Nephron (organoid): Measurements from ENCODE around the gene SIK1.
A peak's percentile ranks its signal among the peaks of the same experiment; 100 is the strongest.
"Not testable (repeated sequence)": the region's sequence is repeated elsewhere in the genome, so short reads cannot be mapped to it uniquely, and the experiment has no call there.

ENCODE experiments used
- H3K27ac Mint-ChIP-seq, 3 experiments: 2 replicates each; pipeline ENCODE4 v1.8.0; 2020; ENCODE audit warnings: mixed read lengths in 3 of 3, mild to moderate bottlenecking in 2 of 3, moderate library complexity in 1 of 3
- H3K27me3 Mint-ChIP-seq: 2 replicates; pipeline ENCODE4 v1.8.0; 2021; ENCODE audit warnings: low read depth, mild to moderate bottlenecking, moderate library complexity, mixed read lengths
- H3K36me3 Mint-ChIP-seq: 2 replicates; pipeline ENCODE4 v1.8.0; 2020; ENCODE audit warnings: low read depth, mixed read lengths
- H3K4me1 Mint-ChIP-seq: 2 replicates; pipeline ENCODE4 v1.8.0; 2020; ENCODE audit warnings: mixed read lengths
- H3K4me3 Mint-ChIP-seq, 3 experiments: 2 replicates each; pipeline ENCODE4 v1.8.0; 2020; ENCODE audit warnings: mild to moderate bottlenecking in 3 of 3, mixed read lengths in 3 of 3, moderate library complexity in 2 of 3
- H3K9me3 Mint-ChIP-seq: 2 replicates; pipeline ENCODE4 v1.8.0; 2020; ENCODE audit warnings: mixed read lengths
- TF ChIP-seq, protein P1 (sequence below), 3 experiments: fragments of 200-600 bp; sonication (generic); IDR thresholded peaks; one replicate each; pipeline ENCODE4 v1.5.0; 2021; ENCODE audit warnings: antibody characterized with exemption in 3 of 3; ENCODE audit not compliant: unreplicated experiment in 3 of 3

SIK1 gene

DNA sequence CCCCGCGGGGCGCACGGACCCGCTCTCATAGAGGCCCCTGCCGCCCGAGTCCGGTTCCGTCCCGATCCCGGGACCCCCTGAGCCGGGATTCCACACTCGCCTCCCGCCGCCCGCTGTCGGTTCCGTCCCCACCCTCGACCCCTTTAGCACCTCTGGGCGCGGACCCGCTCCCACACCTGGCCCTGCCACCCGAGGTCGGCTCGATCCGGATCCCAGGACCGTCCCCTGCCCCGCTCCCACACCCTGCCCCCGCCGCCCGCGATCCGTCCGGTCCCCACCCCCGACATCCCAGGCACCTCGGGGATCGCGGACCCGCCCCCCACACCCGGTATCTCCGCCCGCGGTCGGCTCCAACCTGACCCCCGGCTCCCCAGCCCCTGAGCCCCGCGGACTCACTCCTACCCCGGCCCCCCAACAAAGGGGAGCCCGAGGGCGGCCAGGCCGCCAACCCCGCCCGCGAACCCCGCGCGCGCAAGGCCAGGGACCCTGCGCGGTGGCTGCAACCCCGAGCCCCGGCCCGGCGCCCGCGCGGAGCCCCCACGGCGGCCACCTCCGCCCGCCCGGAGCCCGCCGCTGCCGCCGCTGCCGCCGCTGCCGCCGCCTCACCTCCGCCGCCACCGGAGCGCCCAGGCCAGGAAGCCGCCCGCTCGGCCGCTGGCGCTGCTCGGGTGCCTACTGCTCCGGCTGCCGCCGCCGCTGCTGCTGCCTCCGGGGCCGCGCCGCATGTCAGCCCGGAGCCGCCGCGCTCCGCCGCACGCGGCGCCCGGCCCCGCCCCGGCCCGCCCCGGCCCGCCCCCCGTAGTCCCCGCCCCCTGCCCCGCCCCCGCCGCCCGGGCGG is at the start of gene SIK1:
Gene SIK1, minus strand, starts transcription at position 728 of the 838 bp plus-strand sequence. CDS start 953 bp downstream, outside the sequence.
- not testable (repeated sequence) for H3K9me3 Mint-ChIP-seq, H3K27ac Mint-ChIP-seq, H3K27me3 Mint-ChIP-seq, H3K36me3 Mint-ChIP-seq, H3K4me1 Mint-ChIP-seq, H3K4me3 Mint-ChIP-seq

DNA sequence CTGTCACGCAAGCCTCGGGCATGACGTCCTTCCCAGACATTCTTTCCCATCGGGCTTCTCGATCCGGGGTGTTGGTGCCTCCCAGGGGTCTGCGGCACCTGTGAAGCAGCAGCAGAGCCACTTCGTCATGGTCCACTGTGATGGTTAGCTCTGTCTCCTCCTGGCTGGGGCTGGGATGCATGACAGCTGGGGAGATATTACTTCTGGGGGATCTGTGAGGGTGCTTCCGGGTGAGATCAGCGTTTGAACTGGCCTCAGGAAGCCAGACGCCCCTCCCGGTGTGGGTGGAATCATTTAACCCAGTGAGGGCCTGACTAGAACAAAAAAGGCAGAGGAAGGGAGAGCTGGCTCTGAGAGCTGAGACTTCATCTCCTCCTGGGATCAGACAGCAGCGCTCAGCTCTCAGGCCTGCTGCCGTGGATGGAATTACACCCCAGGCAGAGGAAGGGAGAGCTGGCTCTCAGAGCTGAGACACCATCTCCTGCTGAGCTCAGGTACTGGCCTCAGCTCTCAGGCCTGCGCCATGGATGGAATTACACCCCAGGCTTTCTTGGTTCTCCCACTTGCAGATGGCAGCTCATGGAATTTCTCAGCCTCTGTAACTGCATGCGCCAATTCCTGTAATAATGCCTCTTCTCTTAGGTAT is 44.8 kb upstream of the SIK1 start:
- not testable (repeated sequence) for H3K9me3 Mint-ChIP-seq, H3K4me1 Mint-ChIP-seq

DNA sequence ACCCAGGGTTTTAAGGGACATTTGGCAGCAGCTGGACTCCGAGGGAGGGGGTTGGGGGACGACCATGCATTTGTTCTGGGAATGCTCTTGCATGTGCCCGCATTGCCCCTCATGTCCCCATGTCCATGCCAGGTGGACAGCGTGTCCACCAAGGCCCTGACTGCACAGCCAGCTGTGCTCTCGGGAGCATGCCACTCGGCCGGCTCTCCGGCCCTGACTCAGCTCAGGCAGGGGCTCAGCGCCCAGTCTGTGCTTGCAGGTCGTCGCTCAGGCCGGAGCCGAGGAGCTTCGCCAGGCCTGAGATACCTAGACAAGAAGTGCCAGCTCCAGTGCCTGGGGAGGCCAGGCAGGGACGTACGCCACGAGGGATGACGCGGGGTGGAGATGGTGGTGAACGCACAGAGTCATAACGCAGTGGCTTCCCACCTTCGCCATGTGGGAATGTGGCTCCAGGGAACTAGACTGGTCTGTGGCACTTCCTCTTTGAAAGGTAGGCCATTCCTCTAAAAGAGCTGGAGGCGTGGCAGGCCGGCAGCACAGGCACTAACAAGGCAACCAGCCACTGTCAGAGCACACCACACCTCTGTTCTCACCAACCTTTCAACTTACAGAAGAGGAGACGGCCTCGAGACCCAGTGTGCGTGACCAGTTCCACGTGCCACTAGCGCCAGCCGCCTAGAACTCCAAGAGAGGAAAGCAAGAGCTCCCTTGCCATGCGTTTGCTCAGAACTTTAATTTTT is 43.0 kb upstream of the SIK1 start:
- not testable (repeated sequence) for H3K4me1 Mint-ChIP-seq, H3K4me3 Mint-ChIP-seq, H3K36me3 Mint-ChIP-seq, H3K9me3 Mint-ChIP-seq, H3K27ac Mint-ChIP-seq, H3K27me3 Mint-ChIP-seq

More for the DNA sequence above, 44.8 kb upstream of the SIK1 start:
- H3K36me3 Mint-ChIP-seq, H3K27ac Mint-ChIP-seq, H3K4me3 Mint-ChIP-seq, H3K27me3 Mint-ChIP-seq: not testable (repeated sequence)

DNA sequence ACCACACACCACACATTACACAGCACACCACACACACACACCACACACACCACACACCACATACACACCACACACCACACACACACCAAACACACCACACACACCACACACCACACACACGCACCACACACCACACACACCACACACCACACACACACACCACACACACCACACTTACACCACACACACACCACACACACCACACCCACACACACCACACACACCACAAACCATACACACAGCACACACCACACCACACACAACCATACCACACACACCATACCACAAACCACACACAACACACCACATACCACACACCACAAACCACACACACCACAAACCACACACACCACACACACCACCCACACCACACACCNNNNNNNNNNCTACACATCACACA is 40.9 kb upstream of the SIK1 start:
- Mint-ChIP-seq H3K4me3 (no peak overlapping the region), H3K4me1 (no peaks in the 10 kb centered on the region)
- TF ChIP-seq, protein P1, sequence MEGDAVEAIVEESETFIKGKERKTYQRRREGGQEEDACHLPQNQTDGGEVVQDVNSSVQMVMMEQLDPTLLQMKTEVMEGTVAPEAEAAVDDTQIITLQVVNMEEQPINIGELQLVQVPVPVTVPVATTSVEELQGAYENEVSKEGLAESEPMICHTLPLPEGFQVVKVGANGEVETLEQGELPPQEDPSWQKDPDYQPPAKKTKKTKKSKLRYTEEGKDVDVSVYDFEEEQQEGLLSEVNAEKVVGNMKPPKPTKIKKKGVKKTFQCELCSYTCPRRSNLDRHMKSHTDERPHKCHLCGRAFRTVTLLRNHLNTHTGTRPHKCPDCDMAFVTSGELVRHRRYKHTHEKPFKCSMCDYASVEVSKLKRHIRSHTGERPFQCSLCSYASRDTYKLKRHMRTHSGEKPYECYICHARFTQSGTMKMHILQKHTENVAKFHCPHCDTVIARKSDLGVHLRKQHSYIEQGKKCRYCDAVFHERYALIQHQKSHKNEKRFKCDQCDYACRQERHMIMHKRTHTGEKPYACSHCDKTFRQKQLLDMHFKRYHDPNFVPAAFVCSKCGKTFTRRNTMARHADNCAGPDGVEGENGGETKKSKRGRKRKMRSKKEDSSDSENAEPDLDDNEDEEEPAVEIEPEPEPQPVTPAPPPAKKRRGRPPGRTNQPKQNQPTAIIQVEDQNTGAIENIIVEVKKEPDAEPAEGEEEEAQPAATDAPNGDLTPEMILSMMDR (IDR thresholded peaks at IDR 0.05; ENCODE audit: unreplicated experiment in 3 of 3): no peak

DNA sequence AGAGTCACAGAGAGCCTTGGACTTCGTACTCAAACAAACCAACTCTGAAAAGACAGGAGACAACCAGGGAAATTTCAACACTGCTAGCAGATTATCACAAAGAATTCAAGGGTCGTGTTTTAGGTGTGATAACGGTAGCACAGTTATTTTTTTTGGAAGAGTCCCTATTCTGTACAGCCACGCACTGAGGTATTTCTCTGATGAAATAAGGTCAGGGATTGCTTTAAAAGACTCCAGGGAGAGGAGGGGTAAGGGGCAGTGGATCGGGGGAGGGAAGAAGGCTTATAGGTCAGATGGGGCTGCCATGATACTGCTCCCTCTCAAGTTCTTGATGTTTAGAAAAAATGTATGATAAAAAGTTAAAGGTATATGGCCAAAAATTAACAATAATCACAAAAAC is 38.2 kb upstream of the SIK1 start:
- not testable (repeated sequence) for H3K36me3 Mint-ChIP-seq, H3K27me3 Mint-ChIP-seq, H3K4me3 Mint-ChIP-seq, H3K27ac Mint-ChIP-seq, H3K4me1 Mint-ChIP-seq, H3K9me3 Mint-ChIP-seq

More for the DNA sequence above, 40.9 kb upstream of the SIK1 start:
- H3K27ac Mint-ChIP-seq: peak overlapping the region in 2 of 3 experiments; percentile 41 to 61
- H3K27me3 Mint-ChIP-seq: no peaks in the 10 kb centered on the region
- no peaks in the 10 kb centered on the region for H3K9me3 Mint-ChIP-seq
- H3K36me3 Mint-ChIP-seq: no peaks in the 10 kb centered on the region

DNA sequence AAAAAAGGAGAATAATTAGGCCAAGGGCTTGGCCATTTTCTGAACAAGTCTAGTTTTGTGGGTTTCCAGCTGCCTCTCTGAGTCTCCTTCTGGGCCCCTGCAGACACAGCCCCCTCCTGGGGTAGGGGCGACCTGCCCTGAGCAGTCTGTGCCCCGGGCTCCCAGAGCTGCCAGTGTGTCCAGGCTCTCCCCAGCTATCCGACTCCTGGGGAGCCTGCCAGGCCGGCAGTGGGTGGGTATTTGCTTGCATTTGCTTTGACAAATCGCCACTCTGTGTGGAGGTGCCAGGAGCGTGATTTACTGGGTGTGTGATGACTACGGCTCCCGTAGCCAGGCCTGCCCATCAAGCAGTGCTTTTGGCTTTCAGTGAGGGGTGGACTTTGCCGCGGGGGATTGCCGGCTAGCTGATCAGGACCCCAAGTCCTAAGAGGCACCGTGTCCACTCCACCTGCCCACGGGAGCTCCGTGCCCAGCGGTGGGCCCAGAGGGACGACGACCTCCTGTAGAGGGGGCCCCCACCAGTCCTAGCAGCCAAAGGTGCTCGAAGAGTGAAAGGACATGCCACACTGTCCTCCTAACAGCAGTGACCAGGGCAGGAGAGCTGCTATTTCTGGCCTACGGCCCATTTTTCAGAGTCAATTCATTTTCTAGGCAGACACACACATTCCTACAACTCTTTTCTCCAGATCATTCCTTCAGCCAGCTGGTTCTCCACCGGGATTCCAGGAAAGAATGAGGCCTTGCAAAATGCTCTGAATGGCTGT is 36.7 kb upstream of the SIK1 start:
- H3K4me3 Mint-ChIP-seq, H3K27me3 Mint-ChIP-seq, H3K9me3 Mint-ChIP-seq, H3K36me3 Mint-ChIP-seq, H3K27ac Mint-ChIP-seq, H3K4me1 Mint-ChIP-seq: not testable (repeated sequence)

DNA sequence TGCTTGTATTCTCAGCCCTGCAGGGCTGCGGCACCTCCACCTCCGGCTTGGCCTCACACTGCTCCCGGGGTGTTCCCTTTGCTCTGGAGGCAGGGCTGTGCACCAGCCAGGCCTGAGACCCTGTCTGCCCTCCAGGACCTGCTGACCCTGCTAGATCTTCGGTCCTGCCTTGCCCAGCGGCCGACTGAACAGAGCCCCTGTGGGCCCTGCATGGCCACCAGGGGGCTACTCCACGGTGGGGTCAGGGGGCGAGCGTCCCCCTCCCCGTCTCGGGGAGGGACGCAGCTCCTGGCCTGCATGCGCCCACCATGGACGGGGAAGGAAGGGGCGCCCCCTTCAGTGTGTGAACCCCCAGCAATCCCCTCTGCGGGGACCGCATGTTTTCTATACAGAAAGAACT is 36.0 kb upstream of the SIK1 start:
- H3K4me3 Mint-ChIP-seq, H3K9me3 Mint-ChIP-seq, H3K4me1 Mint-ChIP-seq, H3K27me3 Mint-ChIP-seq, H3K27ac Mint-ChIP-seq, H3K36me3 Mint-ChIP-seq: not testable (repeated sequence)

DNA sequence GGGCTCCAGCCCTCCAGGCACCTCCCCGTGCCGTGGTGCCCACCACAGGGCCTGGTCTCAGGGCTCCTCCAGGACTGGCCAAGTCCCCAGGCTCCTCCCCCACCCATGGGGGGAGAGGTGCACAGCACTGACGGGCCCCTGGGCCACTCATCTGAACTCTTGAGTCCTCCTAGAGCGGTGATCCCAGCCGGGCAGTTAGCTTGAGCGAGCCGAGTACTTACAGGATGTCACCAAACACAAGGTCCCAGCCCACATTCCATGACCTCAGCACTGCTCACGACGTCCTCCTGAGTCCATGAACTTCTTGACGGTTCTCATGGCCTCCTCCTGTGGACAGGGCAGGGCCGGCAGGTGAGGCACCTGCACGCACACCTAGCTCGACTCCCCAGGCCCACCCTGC is 33.5 kb upstream of the SIK1 start:
- H3K27ac Mint-ChIP-seq, H3K4me3 Mint-ChIP-seq, H3K36me3 Mint-ChIP-seq, H3K27me3 Mint-ChIP-seq, H3K4me1 Mint-ChIP-seq, H3K9me3 Mint-ChIP-seq: not testable (repeated sequence)

DNA sequence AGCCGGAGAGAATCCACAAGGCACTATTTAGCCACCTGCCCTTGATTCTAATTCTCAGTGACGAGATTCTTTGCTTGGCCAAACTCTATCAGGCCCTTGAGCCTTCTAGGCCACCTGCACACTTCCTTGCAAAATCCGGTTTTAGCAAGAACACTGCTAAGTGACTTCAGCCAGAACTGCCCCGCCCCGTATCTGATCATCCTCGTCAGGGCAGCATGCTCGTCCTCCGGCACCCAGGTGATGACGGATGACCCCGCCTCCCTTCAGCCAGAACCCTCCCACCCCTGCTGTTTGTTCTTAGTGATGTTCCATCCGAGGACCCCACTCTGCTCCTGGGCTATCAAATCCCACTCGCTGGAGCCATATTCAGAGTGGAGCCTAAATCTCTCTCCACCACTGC is 32.1 kb upstream of the SIK1 start:
- not testable (repeated sequence) for H3K27me3 Mint-ChIP-seq, H3K4me1 Mint-ChIP-seq, H3K27ac Mint-ChIP-seq, H3K4me3 Mint-ChIP-seq, H3K9me3 Mint-ChIP-seq, H3K36me3 Mint-ChIP-seq

DNA sequence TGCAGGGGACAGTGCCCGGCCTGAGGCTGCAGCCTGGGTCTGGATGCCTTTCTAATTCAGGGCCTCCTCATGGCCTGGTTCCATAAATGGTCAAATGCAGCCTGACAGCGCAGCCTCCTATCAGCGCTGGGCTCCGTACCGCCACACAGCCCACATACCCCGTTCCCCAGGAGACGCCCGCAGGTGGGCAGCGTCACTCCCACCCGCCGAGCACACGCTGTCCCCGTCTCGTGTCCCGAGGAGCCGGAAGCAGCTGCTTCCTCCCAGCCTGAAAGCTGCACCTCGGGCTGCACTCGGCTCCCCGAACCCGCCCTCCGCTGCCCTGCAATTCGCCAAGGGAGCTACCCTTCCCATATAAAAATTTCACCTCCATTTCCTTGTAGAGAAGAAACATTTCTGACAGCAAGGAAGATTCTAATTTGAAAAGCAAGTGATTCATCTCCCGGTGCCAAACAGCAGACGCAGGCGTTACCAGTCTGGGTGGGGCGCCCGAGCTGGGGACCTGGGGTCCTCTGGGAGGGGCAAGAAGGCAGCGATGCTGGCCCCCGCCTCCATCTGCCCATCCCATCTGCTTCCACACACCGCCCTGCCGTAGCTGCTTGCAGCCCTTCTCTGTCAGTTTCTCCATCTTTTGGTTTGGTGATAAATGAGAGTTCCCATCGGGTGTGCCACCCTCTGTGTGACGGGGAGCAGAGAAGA is 29.8 kb upstream of the SIK1 start:
- H3K36me3 Mint-ChIP-seq, H3K27ac Mint-ChIP-seq, H3K4me3 Mint-ChIP-seq, H3K27me3 Mint-ChIP-seq, H3K9me3 Mint-ChIP-seq, H3K4me1 Mint-ChIP-seq: not testable (repeated sequence)

DNA sequence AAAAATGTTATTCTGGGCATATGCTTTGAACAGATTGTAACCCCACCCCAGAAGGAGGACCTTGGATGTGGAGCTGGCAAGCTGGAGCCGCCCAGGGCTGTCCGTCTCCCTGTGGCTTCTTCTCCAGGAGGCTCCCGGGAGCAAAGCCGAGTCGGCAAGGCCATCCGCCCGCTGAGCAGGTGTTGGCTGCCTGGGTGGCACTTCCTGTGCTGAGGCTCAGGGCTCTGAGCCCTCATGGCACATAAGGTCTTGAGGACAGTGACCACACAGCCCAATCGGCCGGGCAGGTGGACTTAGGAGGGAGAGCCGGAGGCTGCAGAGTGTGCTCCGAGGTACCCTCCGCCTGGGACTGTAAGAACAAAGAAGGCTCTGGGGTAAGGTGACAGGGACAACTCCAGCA is 28.8 kb upstream of the SIK1 start:
- not testable (repeated sequence) for H3K9me3 Mint-ChIP-seq, H3K27ac Mint-ChIP-seq, H3K4me3 Mint-ChIP-seq, H3K27me3 Mint-ChIP-seq, H3K36me3 Mint-ChIP-seq, H3K4me1 Mint-ChIP-seq

DNA sequence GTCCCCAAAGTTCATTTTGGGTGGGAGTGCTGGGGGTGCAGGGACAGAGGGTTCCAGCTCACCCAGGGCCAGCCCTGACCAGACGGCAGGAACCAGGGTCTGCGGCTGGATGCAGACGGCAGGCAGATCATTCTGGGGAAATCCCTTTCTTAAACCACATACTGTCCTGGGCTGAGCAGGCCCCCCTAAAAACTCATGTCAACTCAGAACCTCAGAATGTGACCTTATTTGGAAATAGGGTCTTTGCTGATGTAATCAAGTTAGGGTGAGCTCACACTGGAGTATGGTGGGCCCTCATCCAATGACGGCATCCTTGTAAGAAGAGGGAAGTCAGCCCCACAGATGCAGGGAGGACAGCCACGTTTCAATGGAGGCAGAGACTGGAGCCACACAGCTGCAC is 27.2 kb upstream of the SIK1 start:
- not testable (repeated sequence) for H3K27me3 Mint-ChIP-seq, H3K27ac Mint-ChIP-seq, H3K4me3 Mint-ChIP-seq, H3K9me3 Mint-ChIP-seq, H3K36me3 Mint-ChIP-seq, H3K4me1 Mint-ChIP-seq

- H3K4me1 Mint-ChIP-seq, H3K27ac Mint-ChIP-seq, H3K27me3 Mint-ChIP-seq, H3K9me3 Mint-ChIP-seq, H3K4me3 Mint-ChIP-seq, H3K36me3 Mint-ChIP-seq: not testable (repeated sequence)
These were observed 24.9 kb upstream of the SIK1 start for GRCh38 chr21:43451850-43452249.
